Testis (tissue), 2 donors: ENCODE data around the gene CASTOR1.

Experiments used
- POLR2A ChIP-seq: fragments of 450-650 bp; IDR thresholded peaks from one replicate; pipeline ENCODE4 v1.6.1; 2017; ENCODE audit warnings: antibody characterized with exemption, mild to moderate bottlenecking, moderate library complexity
- TF ChIP-seq, protein P1 (sequence below), 3 experiments: fragments of 450-650 bp in 2 of 3; fragments of 200-600 bp in 1 of 3; sonication (generic) in 1 of 3; IDR thresholded peaks; one replicate each; pipeline ENCODE4 v1.5.1; 2016 to 2019; ENCODE audit warnings: antibody characterized with exemption in 3 of 3, mild to moderate bottlenecking in 2 of 3, moderate library complexity in 1 of 3

DNA sequence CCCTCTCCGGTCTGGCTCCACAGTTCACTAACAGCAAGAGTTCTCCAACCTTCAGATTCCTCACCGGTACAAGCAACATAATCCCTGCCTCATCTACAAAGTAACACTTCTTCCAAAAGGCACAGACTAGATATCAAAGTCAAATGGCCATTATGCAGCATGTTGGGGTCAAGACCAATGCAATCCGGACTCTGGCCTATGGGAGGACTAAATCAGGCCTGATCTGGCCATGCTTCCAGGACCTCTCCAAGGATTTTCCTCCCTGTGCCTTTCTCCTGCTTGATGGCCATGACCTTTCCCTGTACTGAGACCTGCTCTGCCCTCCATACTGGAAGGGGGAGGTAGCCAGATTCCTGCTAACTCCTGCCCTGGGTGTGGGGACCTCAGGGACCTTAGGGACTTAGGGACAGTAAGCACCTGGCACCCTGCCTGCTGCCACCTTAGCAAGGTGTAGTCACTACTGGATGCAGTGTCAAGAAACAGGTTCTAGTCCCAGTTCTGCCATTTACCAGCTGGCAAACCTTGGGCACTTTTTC is 30.8 kb upstream of the CASTOR1 start:
- TF ChIP-seq, protein P1, sequence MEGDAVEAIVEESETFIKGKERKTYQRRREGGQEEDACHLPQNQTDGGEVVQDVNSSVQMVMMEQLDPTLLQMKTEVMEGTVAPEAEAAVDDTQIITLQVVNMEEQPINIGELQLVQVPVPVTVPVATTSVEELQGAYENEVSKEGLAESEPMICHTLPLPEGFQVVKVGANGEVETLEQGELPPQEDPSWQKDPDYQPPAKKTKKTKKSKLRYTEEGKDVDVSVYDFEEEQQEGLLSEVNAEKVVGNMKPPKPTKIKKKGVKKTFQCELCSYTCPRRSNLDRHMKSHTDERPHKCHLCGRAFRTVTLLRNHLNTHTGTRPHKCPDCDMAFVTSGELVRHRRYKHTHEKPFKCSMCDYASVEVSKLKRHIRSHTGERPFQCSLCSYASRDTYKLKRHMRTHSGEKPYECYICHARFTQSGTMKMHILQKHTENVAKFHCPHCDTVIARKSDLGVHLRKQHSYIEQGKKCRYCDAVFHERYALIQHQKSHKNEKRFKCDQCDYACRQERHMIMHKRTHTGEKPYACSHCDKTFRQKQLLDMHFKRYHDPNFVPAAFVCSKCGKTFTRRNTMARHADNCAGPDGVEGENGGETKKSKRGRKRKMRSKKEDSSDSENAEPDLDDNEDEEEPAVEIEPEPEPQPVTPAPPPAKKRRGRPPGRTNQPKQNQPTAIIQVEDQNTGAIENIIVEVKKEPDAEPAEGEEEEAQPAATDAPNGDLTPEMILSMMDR (IDR thresholded peaks at IDR 0.05) = no peak
- no peak for TF ChIP-seq POLR2A
